Measurements from ENCODE around the gene HSD17B7. TPM values are rescaled to one million over a fixed set of nuclear protein-coding genes. Genes with fewer than 3 reads are reported as not detected.

The HSD17B7 gene
- 19.5 and 62.2 TPM in 2 replicates for total RNA-seq

GRCh38 chr1:162790303-162790984 is at the start of gene HSD17B7:
Gene HSD17B7 (plus strand): TSS chr1:162790702. CDS start chr1:162790801, 99 bp downstream.

GRCh38 chr1:162861101-162861500 is 70.6 kb downstream of the HSD17B7 start, which contains the start of gene CCDC190:
Gene CCDC190 (minus strand): TSS chr1:162861175. CDS start chr1:162859646, 1,529 bp downstream.

Small RNA genes within 50 kb of the gene (small RNA-seq; reads per million reads assigned to genes)
- not detected for gene RN7SL861P (ENCODE audit: low replicate concordance)

Other genes starting within 250 kb of the HSD17B7 start
- 121 and 155 TPM in 2 replicates for gene UAP1, start 229.0 kb upstream of the HSD17B7 start, total RNA-seq
- 190 and 287 TPM in 2 replicates for gene DDR2, start 158.2 kb upstream of the HSD17B7 start, total RNA-seq
- gene CCDC190, start 70.5 kb downstream of the HSD17B7 start, total RNA-seq, result under 0.01 TPM in 1 of 2 replicates, not detected in the other

Data from placental pericyte (primary cell).